UCSD-AML1 (cell line): ENCODE results near the gene SIMC1.
"Not testable (repeated sequence)": the region's sequence is repeated elsewhere in the genome, so short reads cannot be mapped to it uniquely, and the experiment has no call there.

Source experiments
- DNase-seq: peaks from one replicate; lab custom pipeline; 2025; ENCODE audit not compliant: unreplicated experiment; lab: John Stamatoyannopoulos, UW

Gene SIMC1

DNA sequence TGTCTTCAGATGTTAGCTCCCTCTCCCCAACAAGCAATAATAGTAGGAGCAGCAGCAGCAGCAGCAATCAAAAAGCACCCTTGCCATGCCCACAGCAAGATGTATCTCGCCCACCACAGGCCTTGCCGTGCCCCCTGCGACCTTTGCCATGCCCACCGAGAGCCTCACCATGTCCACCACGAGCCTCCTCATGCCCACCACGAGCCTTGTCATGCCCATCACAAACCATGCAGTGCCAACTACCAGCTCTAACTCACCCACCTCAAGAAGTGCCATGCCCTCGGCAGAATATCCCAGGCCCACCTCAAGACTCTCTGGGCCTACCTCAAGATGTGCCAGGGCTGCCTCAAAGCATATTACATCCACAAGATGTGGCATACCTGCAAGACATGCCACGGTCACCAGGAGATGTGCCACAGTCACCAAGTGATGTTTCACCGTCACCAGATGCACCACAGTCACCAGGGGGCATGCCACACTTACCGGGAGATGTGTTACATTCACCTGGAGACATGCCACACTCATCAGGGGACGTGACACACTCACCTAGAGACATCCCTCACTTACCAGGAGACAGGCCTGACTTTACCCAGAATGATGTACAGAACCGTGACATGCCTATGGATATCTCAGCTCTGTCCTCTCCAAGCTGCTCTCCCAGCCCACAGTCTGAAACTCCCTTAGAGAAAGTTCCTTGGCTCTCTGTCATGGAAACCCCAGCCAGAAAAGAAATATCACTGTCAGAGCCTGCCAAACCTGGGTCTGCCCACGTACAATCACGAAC is 52.0 kb downstream of the SIMC1 start:
- not testable (repeated sequence) for DNase-seq

- DNase-seq, result not testable (repeated sequence)
Observed at GRCh38 chr5:176305356-176305755, 67.1 kb downstream of the SIMC1 start.

- DNase-seq, result no peak
Observed at GRCh38 chr5:176317534-176318374, 79.5 kb downstream of the SIMC1 start.

GRCh38 chr5:176319827-176320554 is 81.8 kb downstream of the SIMC1 start:
- DNase-seq, result no peak

DNA sequence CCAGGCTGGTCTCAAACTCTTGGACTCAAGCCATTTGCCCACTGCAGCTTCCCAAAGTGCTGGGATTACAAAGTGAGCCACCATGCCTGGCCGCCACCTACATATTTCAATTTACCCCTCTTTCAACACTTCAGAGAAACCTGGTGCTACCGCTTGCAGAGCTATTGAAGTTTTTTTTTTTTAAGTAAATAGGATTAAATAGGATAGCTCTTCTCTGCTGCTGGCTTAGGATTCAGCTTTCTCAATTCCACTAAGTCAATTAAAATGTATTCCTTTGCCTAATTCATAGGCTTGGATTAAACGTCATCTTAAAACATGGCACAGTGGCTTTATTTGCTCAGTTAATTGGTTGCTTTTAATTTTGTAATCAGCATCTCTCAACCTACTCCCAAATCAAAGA is 82.4 kb downstream of the SIMC1 start:
- no peak for DNase-seq

- no peak for DNase-seq
Observed at GRCh38 chr5:176334031-176334770, 96.0 kb downstream of the SIMC1 start.

DNA sequence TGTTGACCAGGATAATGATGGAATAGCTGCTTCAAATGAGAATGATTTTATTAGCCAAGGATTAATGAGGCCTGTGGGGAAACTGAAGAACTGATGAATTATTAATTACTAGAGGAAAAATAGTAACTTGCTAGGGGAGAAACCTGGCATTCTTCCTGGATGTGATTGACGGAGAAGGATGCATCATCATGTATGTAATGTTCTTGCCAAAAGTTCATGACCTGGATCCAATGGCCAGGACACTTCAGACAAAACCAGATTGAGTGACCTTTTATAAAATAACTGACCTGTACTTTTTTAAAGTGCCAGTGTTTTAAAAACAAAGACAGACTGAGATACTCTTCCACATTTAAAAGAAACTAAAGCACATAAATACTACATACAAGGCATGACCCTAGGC is 99.7 kb downstream of the SIMC1 start:
- DNase-seq, result no peak

DNA sequence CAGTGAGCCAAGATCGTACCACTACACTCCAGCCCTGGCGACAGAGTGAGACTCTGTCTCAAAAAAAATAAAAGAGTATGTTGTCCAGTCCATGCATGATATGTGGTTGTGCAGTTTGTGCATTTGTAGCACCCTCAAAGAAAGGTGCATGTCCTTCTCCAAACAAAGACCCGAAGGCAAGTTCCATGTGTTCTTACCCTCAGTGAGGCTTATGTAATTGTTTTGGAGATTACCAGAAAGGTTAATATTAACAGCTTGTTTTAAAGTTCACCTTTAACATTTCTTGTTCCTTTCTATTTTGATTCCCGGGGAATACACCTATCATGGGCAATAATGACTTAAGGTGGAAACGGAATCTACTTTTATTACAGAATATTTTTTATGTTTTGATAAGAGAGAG is 101.1 kb downstream of the SIMC1 start:
- DNase-seq, result no peak

DNA sequence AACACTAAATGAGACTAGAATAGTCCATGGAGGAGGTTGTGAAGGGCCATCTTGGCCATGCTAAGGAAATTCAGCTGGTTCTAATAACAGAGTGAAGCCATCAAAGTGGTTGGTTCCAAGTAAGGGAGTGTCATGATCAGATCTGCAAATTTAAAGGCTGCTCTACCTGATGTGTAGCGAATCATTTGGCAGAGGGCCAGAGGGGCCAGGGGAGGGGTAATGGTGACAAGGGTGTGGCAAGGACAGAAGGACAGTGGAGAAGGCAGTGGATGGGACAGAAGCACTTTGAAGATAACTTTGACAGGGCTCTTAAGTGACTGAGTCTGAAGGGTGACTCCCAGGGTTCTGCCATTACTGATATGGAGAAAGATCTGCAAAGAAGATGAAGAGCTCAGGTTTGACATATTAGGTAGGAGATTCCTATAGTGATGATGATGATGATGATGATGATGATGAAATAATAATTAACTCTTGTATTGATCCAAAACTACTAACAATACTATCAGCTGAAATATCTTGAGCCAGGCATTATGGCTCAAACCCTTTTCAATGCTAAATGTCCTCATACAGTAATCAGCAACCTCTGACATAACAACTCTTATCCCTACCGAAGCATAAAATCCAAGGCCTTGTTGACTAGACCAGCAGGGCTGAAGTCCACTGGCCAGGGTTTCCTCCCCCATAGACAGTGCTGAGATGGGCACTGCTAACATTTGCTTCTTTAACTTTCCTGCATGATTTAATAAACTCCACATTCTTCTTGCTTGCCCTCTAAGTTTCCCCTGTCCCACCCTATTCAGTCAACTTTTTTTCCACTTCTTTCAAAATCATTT is 103.3 kb downstream of the SIMC1 start:
- no peak for DNase-seq

GRCh38 chr5:176342158-176342483 is 103.9 kb downstream of the SIMC1 start:
- DNase-seq, result no peak

- DNase-seq, result no peak
Observed at GRCh38 chr5:176342766-176343458, 104.7 kb downstream of the SIMC1 start.

GRCh38 chr5:176350416-176350815 is 112.2 kb downstream of the SIMC1 start:
- no peak for DNase-seq

DNA sequence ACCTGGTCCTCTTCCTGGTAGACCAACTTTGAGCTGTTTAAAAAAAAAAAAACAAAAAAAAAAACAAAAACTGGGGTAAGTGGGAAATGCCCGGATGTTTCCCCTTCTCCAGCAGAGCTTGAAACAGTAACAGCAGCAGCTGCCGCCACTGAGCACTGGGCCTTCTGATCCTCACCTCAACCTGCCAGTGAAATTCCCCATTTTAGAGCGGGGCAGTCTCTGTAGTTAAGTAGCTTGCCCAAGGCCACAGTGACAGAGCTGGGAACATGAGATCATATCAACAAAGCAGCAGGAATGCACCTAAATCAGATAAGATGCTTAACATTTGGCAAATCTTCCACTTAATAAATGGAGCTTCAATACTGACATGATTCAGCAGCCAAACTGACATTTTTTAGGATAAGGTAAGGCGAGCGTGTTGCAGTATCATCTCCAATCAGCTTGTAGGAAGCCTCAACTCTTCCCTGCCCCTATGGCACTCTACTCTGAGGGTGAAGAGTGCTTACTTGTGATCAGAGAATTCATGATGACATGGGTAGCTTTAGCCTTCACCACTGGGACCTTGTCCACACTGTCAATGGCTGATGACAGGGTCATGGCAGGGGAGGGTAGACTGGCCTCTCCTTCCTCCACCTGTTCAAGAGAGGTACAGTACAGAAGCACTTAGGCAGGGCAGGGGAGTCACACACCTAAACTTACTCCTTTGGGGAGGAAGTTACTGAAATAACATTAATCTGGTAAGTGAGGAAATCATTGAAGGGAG is 114.1 kb downstream of the SIMC1 start:
- DNase-seq, result no peak

DNA sequence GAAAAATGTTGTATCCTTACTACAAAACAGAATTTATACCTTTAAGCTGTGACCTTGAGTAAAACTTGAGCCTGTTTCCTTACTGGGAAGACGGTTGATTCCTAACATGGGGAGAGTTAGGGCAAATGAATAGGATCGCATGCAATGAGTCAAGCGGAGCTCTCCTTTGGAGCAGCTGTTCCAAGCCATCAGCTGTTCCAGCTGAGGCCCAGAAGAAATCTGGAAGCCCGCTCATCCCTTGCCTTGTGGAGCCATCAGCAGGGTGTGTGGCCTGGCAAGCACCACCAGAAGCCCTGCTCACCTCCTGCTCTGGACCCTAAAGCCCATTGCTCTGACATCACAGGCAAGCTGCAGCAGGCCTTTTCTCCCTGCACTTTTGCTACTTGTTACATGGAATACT is 115.3 kb downstream of the SIMC1 start:
- no peak for DNase-seq

GRCh38 chr5:176355400-176356178 is 117.4 kb downstream of the SIMC1 start:
- DNase-seq, result no peak

GRCh38 chr5:176356179-176356566 is 117.9 kb downstream of the SIMC1 start:
- no peak for DNase-seq

GRCh38 chr5:176359658-176360057 is 121.4 kb downstream of the SIMC1 start:
- no peak for DNase-seq

DNA sequence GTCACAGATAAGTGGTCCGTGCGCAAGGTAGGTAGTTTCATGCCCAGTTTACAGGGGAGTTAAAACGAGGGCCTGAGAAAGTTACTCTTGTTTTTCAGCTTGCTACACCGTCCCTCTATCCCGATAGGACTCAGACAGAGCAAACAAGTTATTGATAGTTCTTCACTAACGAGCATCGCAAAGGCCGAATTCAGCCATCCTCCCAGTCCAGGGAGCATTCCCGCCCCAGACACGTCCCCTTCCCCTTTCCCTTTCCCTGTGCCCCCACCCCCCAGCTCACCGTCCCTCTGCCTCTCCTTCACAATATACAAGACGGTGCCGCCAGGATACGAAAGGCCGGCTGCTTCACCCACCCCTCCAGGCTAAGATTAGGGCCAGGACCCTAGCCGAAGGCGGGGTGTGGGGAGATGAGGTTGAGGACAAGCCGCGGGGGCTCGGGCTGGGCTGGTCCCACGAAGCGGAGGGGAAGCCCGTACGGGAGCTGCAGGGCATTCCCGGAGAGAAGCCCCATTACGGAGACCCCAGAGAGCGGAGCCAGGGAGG is 122.7 kb downstream of the SIMC1 start:
- DNase-seq, result no peak
